Keratinocyte (primary cell): Measurements from ENCODE around the gene SYT1. TPM values are rescaled to one million over a fixed set of nuclear protein-coding genes. Genes with fewer than 3 reads are reported as not detected.

Source experiments
- DNase-seq: peaks from one replicate; pipeline ENCODE4 v3.0.0-alpha.2; 2011; ENCODE audit warnings: low read depth, missing footprints, low spot score
- FAIRE-seq: peaks from 2 replicates; lab custom pipeline; 2011; peaks lifted over from hg19 to GRCh38; lab: Jason Lieb, UNC
- H2AFZ ChIP-seq: 2 replicates; pipeline ENCODE4 v1.6.0; 2012; ENCODE audit warnings: low read length, control low read depth, inconsistent platforms; ENCODE audit not compliant: control insufficient read depth
- H3K27ac ChIP-seq: 2 replicates; pipeline ENCODE4 v1.5.1; 2011; ENCODE audit warnings: low read length; ENCODE audit not compliant: control insufficient read depth, insufficient read depth
- H3K27me3 ChIP-seq: 3 replicates; pipeline ENCODE4 v1.6.0; 2011; ENCODE audit warnings: low read length; ENCODE audit not compliant: control insufficient read depth, insufficient read depth; ENCODE audit errors: extremely low read depth
- H3K36me3 ChIP-seq, 2 experiments: 2 replicates in 1 of 2; 3 replicates in 1 of 2; pipeline ENCODE4 v1.5.1; 2011; ENCODE audit warnings: low read length in 2 of 2, mild to moderate bottlenecking in 1 of 2; ENCODE audit not compliant: control insufficient read depth in 2 of 2, insufficient read depth in 2 of 2; ENCODE audit errors: extremely low read depth in 1 of 2
- H3K4me1 ChIP-seq: 3 replicates; pipeline ENCODE4 v1.5.1; 2011; ENCODE audit warnings: low read length; ENCODE audit not compliant: control insufficient read depth, insufficient read depth; ENCODE audit errors: extremely low read depth
- H3K4me2 ChIP-seq: 3 replicates; pipeline ENCODE4 v1.6.0; 2011; ENCODE audit warnings: low read depth, low read length; ENCODE audit not compliant: control insufficient read depth, insufficient read depth; ENCODE audit errors: extremely low read depth
- H3K4me3 ChIP-seq, 3 experiments: fragments of 200-600 bp in 1 of 3; sonication (generic) in 1 of 3; 2 replicates in 2 of 3; 3 replicates in 1 of 3; pipeline ENCODE4 v1.5.1; 2011 to 2016; ENCODE audit warnings: low read length in 3 of 3, mild to moderate bottlenecking in 3 of 3, control low read depth in 2 of 3, inconsistent platforms in 1 of 3, low read depth in 1 of 3, mixed read lengths in 1 of 3, mixed run types in 1 of 3, moderate library complexity in 1 of 3; ENCODE audit not compliant: control insufficient read depth in 2 of 3, insufficient read depth in 2 of 3; ENCODE audit errors: extremely low read depth in 1 of 3
- H3K79me2 ChIP-seq: 2 replicates; pipeline ENCODE4 v1.6.0; 2012; ENCODE audit warnings: low read length; ENCODE audit not compliant: control insufficient read depth, insufficient read depth
- H3K9ac ChIP-seq: 3 replicates; pipeline ENCODE4 v1.6.0; 2011; ENCODE audit warnings: low read length; ENCODE audit not compliant: control insufficient read depth, insufficient read depth; ENCODE audit errors: extremely low read depth
- H3K9me1 ChIP-seq: 3 replicates; pipeline ENCODE4 v1.6.0; 2011; ENCODE audit warnings: low read length; ENCODE audit not compliant: control insufficient read depth, insufficient read depth; ENCODE audit errors: extremely low read depth
- H3K9me3 ChIP-seq: 2 replicates; pipeline ENCODE4 v1.5.1; 2012; ENCODE audit warnings: low read depth, low read length; ENCODE audit not compliant: control insufficient read depth
- H4K20me1 ChIP-seq: 3 replicates; pipeline ENCODE4 v1.6.0; 2011; ENCODE audit warnings: low read length; ENCODE audit not compliant: control insufficient read depth, insufficient read depth; ENCODE audit errors: extremely low read depth
- CTCF ChIP-seq, 3 experiments: IDR thresholded peaks in 1 of 3; conservative IDR thresholded peaks in 1 of 3; optimal IDR thresholded peaks in 1 of 3; 2 replicates in 2 of 3; 3 replicates in 1 of 3; pipeline versions ENCODE3 to v1.5.1; 2011; ENCODE audit warnings: low read length in 3 of 3, mild to moderate bottlenecking in 3 of 3, moderate library complexity in 2 of 3, control low read depth in 1 of 3, inconsistent platforms in 1 of 3; ENCODE audit not compliant: insufficient read depth in 2 of 3; ENCODE audit errors: extremely low read depth in 1 of 3
- EZH2 ChIP-seq: IDR thresholded peaks from one replicate; pipeline ENCODE4 v1.6.1; 2012; ENCODE audit warnings: inconsistent platforms, mild to moderate bottlenecking, low read length, moderate library complexity
- dilution Hi-C: fragments of 300-500 bp; cut with MboI; formaldehyde crosslinking; loops from one replicate; pipeline ENCODE4 v1.7.0; 2020; ENCODE audit warnings: low sequenced_read_pairs; ENCODE audit not compliant: extremely low pct_ligation_motif_present
- polyA plus RNA-seq, 5 experiments: library from polyadenylated mRNA; depleted of rRNA in 3 of 5; stranded (reverse) in 3 of 5; stranded (forward) in 1 of 5; unstranded in 1 of 5; fragments of >200 nt; gene quantifications; 1 replicate in 1 of 5; 2 replicates in 3 of 5; 3 replicates in 1 of 5; pipeline versions ENCODE4 v1.2.1 to v1.2.3, GENCODE V29; 2011 to 2012; ENCODE audit warnings: missing spikeins in 2 of 5, low read depth in 1 of 5, low replicate concordance in 1 of 5

The SYT1 gene
- polyA plus RNA-seq, 1 donor (not counting 4 experiments of a cell fraction or from before 2014, with no cell fraction given), result 6.1 TPM

- H3K4me2 ChIP-seq, result no peak overlapping the region
- dilution Hi-C loops, result no loop called here
- TF ChIP-seq EZH2 (no peak), CTCF (optimal IDR thresholded peaks at IDR 0.05 in 1 of 3, IDR thresholded peaks at IDR 0.05 in 1 of 3, conservative IDR thresholded peaks at IDR 0.05 in 1 of 3; ENCODE audit: extremely low read depth in 1 of 3, insufficient read depth in 2 of 3, low read length in 3 of 3) (peak in 2 of 3 experiments; percentile 37 to 40)
- no peak overlapping the region for H3K27ac ChIP-seq
- H3K4me1 ChIP-seq, result no peaks in the 10 kb centered on the region
- H3K4me3 ChIP-seq, result no peak overlapping the region
- no peak overlapping the region for H3K9ac ChIP-seq
- DNase-seq (no peak), FAIRE-seq (no peak)
- H3K9me3 ChIP-seq, result no peaks in the 10 kb centered on the region
- no peaks in the 10 kb centered on the region for H3K79me2 ChIP-seq
- H3K36me3 ChIP-seq, result no peaks in the 10 kb centered on the region
- no peak overlapping the region for H2AFZ ChIP-seq
- no peaks in the 10 kb centered on the region for H3K9me1 ChIP-seq
- H4K20me1 ChIP-seq, result no peaks in the 10 kb centered on the region
- H3K27me3 ChIP-seq, result no peaks in the 10 kb centered on the region
Measured at GRCh38 chr12:79006306-79006705, 141.7 kb downstream of the SYT1 start.

GRCh38 chr12:79008591-79008990 is 144.0 kb downstream of the SYT1 start:
- Histone ChIP-seq H2AFZ (no peak overlapping the region), H3K4me1 (no peaks in the 10 kb centered on the region), H3K4me2 (no peak overlapping the region), H3K9ac (no peak overlapping the region), H3K27me3 (no peaks in the 10 kb centered on the region), H3K4me3 (no peak overlapping the region), H3K36me3 (no peaks in the 10 kb centered on the region), H3K9me3 (no peaks in the 10 kb centered on the region), H3K79me2 (no peaks in the 10 kb centered on the region), H3K9me1 (no peaks in the 10 kb centered on the region), H4K20me1 (no peaks in the 10 kb centered on the region), H3K27ac (no peak overlapping the region)
- no peak for TF ChIP-seq EZH2
- no peak for TF ChIP-seq CTCF (optimal IDR thresholded peaks at IDR 0.05 in 1 of 3, IDR thresholded peaks at IDR 0.05 in 1 of 3, conservative IDR thresholded peaks at IDR 0.05 in 1 of 3; ENCODE audit: extremely low read depth in 1 of 3, insufficient read depth in 2 of 3, low read length in 3 of 3)
- FAIRE-seq (no peak), DNase-seq (no peak)
- dilution Hi-C loops, result no loop called here
